PC-9 (cell line): Measurements from ENCODE around the gene POPDC2. TPM values are rescaled to one million over a fixed set of nuclear protein-coding genes. Genes with fewer than 3 reads are reported as not detected.

Experiments
- BruUV-seq: library from RNA; stranded (reverse); fragments of 400-500 nt; replicated peaks from 2 replicates; lab custom pipeline; 2021; lab: Mats Ljungman, UMichigan
- CTCF ChIA-PET: fragments of 300-600 bp; sonication (Branson Sonifier 250); formaldehyde crosslinking; loops from one replicate; lab custom pipeline; 2022; ENCODE audit warnings: antibody characterized with exemption; lab: Charles Lee
- POLR2A ChIA-PET: fragments of 300-600 bp; sonication (Branson Sonifier 250); formaldehyde crosslinking; loops from one replicate; lab custom pipeline; 2022; ENCODE audit warnings: antibody characterized with exemption; ENCODE audit not compliant: unreplicated experiment; lab: Charles Lee
- DNase-seq, 2 experiments: peaks; one replicate each; pipeline versions ENCODE4 v3.0.0 to v3.0.0-alpha.2; 2015 to 2022; ENCODE audit warnings: mixed read lengths in 1 of 2
- H2AFZ ChIP-seq: fragments of 200-600 bp; sonication (generic); 2 replicates; pipeline ENCODE4 v1.8.1; 2017; ENCODE audit warnings: antibody characterized with exemption
- H3F3A ChIP-seq: fragments of 200-600 bp; sonication (generic); 2 replicates; pipeline ENCODE4 v1.8.1; 2017; ENCODE audit warnings: antibody characterized with exemption, mild to moderate bottlenecking, low read depth; ENCODE audit not compliant: insufficient read depth
- H3K27ac ChIP-seq: fragments of 200-600 bp; sonication (generic); 2 replicates; pipeline ENCODE4 v1.6.1; 2016; ENCODE audit warnings: mixed run types
- H3K27me3 ChIP-seq: fragments of 200-600 bp; sonication (generic); 2 replicates; pipeline ENCODE4 v1.6.1; 2016; ENCODE audit warnings: low read depth, mixed run types; ENCODE audit not compliant: insufficient read depth
- H3K36me3 ChIP-seq: fragments of 200-600 bp; sonication (generic); 2 replicates; pipeline ENCODE4 v1.6.1; 2016; ENCODE audit warnings: low read depth, mixed run types
- H3K4me1 ChIP-seq: fragments of 200-600 bp; sonication (generic); replicated peaks from 2 replicates; pipeline ENCODE4 v1.6.1; 2016; ENCODE audit warnings: mixed run types; ENCODE audit not compliant: insufficient read depth
- H3K4me2 ChIP-seq: fragments of 200-600 bp; sonication (generic); 2 replicates; pipeline ENCODE4 v1.6.1; 2017; ENCODE audit warnings: mixed run types
- H3K4me3 ChIP-seq: fragments of 200-600 bp; sonication (generic); 2 replicates; pipeline ENCODE4 v1.6.1; 2016; ENCODE audit warnings: mixed run types
- H3K79me2 ChIP-seq: fragments of 200-600 bp; sonication (generic); 2 replicates; pipeline ENCODE4 v1.6.1; 2017; ENCODE audit warnings: low read depth, mixed run types
- H3K9me2 ChIP-seq: fragments of 200-600 bp; sonication (generic); 2 replicates; pipeline ENCODE4 v1.8.1; 2017; ENCODE audit warnings: mild to moderate bottlenecking; ENCODE audit not compliant: insufficient read depth
- H3K9me3 ChIP-seq: fragments of 200-600 bp; sonication (generic); 2 replicates; pipeline ENCODE4 v1.8.1; 2016; ENCODE audit warnings: low read depth; ENCODE audit not compliant: insufficient read depth
- H4K20me1 ChIP-seq: fragments of 200-600 bp; sonication (generic); 2 replicates; pipeline ENCODE4 v1.8.1; 2017; ENCODE audit not compliant: insufficient read depth
- CTCF ChIP-seq: fragments of 200-600 bp; sonication (generic); conservative IDR thresholded peaks from 2 replicates; pipeline ENCODE4 v1.6.1; 2017; ENCODE audit warnings: mixed run types, antibody characterized with exemption, mild to moderate bottlenecking, moderate library complexity
- EZH2 ChIP-seq: fragments of 200-600 bp; sonication (generic); IDR thresholded peaks from 2 replicates; pipeline ENCODE4 v1.8.0; 2017; ENCODE audit warnings: antibody characterized with exemption, low read depth
- intact Hi-C: fragments of 100-400 bp; cut with micrococcal nuclease; formaldehyde crosslinking; loops from one replicate; pipeline ENCODE4 v1.10.0; 2022; ENCODE audit not compliant: unreplicated experiment
- total RNA-seq: library from RNA; stranded (reverse); gene quantifications from 2 replicates; pipeline ENCODE4 v1.2.3, GENCODE V29; 2021

Gene POPDC2
- total RNA-seq, 1 experiment from 2014 or later, result 3.5 TPM

GRCh38 chr3:119601154-119601553 lies 59.2 kb downstream of the POPDC2 start:
- no peak for TF ChIP-seq EZH2
- 0 out of 2 replicates have a peak, but pooled peaks have one; percentile 13 for TF ChIP-seq CTCF
- Histone ChIP-seq H3K36me3 (no peaks in the 10 kb centered on the region), H4K20me1 (no peaks in the 10 kb centered on the region), H3K27me3 (no peaks in the 10 kb centered on the region), H2AFZ (no peak overlapping the region), H3F3A (no peaks in the 10 kb centered on the region), H3K9me3 (no peaks in the 10 kb centered on the region), H3K79me2 (no peaks in the 10 kb centered on the region), H3K27ac (no peak overlapping the region), H3K9me2 (no peaks in the 10 kb centered on the region), H3K4me2 (no peak overlapping the region), H3K4me1 (no peaks in the 10 kb centered on the region), H3K4me3 (no peak overlapping the region)
- ChIA-PET POLR2A (interaction anchor here (0.7 kb wide), 1 partner anchor 304 kb away, joined by 13 read pairs; no protein-coding TSS in a partner anchor), CTCF (no interaction called here)
- intact Hi-C loops, result no loop called here
- DNase-seq, result no peak
- BruUV-seq, result no TSS peak

- H3K27me3 ChIP-seq, result no peaks in the 10 kb centered on the region
- H3K9me2 ChIP-seq, result no peaks in the 10 kb centered on the region
- no peak overlapping the region for H3K4me2 ChIP-seq
- DNase-seq, result no peak
- no peaks in the 10 kb centered on the region for H3K79me2 ChIP-seq
- no peak overlapping the region for H3K27ac ChIP-seq
- intact Hi-C loops, result no loop called here
- TF ChIP-seq CTCF, result peak; percentile 46; the same call in 1 of the 2 replicates
- TF ChIP-seq EZH2, result no peak
- no peaks in the 10 kb centered on the region for H3K36me3 ChIP-seq
- no peak overlapping the region for H3K4me3 ChIP-seq
- no TSS peak for BruUV-seq
- no peaks in the 10 kb centered on the region for H3K4me1 ChIP-seq
- CTCF ChIA-PET, result no interaction called here
- POLR2A ChIA-PET, result interaction anchor here (0.7 kb wide), 1 partner anchor 303 kb away, joined by 13 read pairs; no protein-coding TSS in a partner anchor
- H4K20me1 ChIP-seq, result no peaks in the 10 kb centered on the region
- no peaks in the 10 kb centered on the region for H3F3A ChIP-seq
- no peaks in the 10 kb centered on the region for H3K9me3 ChIP-seq
- H2AFZ ChIP-seq, result no peak overlapping the region
Measured at GRCh38 chr3:119600732-119601131, 59.7 kb downstream of the POPDC2 start.

- Histone ChIP-seq H3K4me3 (no peak overlapping the region), H3K9me3 (no peaks in the 10 kb centered on the region), H3F3A (no peaks in the 10 kb centered on the region), H4K20me1 (no peaks in the 10 kb centered on the region), H3K36me3 (no peaks in the 10 kb centered on the region), H3K9me2 (no peaks in the 10 kb centered on the region), H3K4me1 (no peaks in the 10 kb centered on the region), H2AFZ (no peak overlapping the region), H3K79me2 (no peaks in the 10 kb centered on the region), H3K27me3 (no peaks in the 10 kb centered on the region), H3K4me2 (no peak overlapping the region), H3K27ac (no peak overlapping the region)
- intact Hi-C loops, result no loop called here
- no peak for DNase-seq
- CTCF ChIA-PET, result no interaction called here
- BruUV-seq, result no TSS peak
- POLR2A ChIA-PET, result no interaction called here
- no peak for TF ChIP-seq EZH2
- no peak for TF ChIP-seq CTCF
Measured at GRCh38 chr3:119599558-119600174, 60.7 kb downstream of the POPDC2 start.
